ENCODE data around the gene PLEKHG1.

DNA sequence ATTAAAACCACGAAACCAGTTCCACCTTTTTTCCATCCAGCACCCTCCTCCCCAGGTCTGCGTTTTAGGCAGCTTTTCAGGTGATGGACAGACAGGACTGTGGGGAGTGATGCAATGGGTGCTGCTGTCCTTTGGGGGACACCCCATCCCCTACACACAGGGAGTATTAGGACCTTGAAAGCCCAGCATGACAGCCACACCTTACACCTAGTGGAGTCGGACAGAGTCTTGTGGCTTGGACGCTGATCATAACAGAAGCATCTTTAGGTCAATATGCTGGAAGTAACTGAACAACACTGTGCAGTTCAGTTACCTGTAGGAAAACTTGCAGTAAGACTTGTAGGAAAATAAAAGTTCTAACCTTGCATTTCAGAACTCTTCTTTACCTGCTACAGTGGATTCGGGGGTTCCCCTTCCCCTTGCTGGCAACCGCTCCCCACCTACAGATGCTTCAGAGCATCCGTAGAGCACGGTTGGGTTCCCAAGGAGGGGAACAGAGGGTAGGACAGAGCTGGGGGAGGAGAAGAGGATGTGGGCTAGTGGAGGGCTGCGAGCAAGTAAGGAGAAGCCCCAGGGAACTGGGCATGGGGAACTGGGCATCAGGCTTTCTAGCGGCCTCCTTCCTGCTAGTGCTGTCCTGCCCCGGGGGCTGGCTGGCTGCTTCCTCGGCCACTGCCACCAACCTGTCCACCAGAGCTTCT lies 31.7 kb downstream of the PLEKHG1 start:
- TF ChIP-seq POLR2A (IDR thresholded peaks at IDR 0.05) (no peak), POLR2AphosphoS5 (IDR thresholded peaks at IDR 0.05) (no peak)
- TF ChIP-seq, protein P1, sequence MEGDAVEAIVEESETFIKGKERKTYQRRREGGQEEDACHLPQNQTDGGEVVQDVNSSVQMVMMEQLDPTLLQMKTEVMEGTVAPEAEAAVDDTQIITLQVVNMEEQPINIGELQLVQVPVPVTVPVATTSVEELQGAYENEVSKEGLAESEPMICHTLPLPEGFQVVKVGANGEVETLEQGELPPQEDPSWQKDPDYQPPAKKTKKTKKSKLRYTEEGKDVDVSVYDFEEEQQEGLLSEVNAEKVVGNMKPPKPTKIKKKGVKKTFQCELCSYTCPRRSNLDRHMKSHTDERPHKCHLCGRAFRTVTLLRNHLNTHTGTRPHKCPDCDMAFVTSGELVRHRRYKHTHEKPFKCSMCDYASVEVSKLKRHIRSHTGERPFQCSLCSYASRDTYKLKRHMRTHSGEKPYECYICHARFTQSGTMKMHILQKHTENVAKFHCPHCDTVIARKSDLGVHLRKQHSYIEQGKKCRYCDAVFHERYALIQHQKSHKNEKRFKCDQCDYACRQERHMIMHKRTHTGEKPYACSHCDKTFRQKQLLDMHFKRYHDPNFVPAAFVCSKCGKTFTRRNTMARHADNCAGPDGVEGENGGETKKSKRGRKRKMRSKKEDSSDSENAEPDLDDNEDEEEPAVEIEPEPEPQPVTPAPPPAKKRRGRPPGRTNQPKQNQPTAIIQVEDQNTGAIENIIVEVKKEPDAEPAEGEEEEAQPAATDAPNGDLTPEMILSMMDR (IDR thresholded peaks at IDR 0.05) = no peak
